GM23248 (cell line): ENCODE data around the gene ACSM2B. TPM values are rescaled to one million over a fixed set of nuclear protein-coding genes. Genes with fewer than 3 reads are reported as not detected.
"Not testable (repeated sequence)": the region's sequence is repeated elsewhere in the genome, so short reads cannot be mapped to it uniquely, and the experiment has no call there.

Experiments
- DNase-seq: peaks from one replicate; pipeline ENCODE4 v3.0.0-alpha.2; 2015
- H2AFZ ChIP-seq: fragments of 200-600 bp; sonication (generic); 2 replicates; pipeline ENCODE4 v1.6.1; 2016; ENCODE audit warnings: antibody characterized with exemption
- H3F3A ChIP-seq: fragments of 200-600 bp; sonication (generic); 2 replicates; pipeline ENCODE4 v1.6.1; 2016; ENCODE audit warnings: mild to moderate bottlenecking, antibody characterized with exemption, mixed run types; ENCODE audit not compliant: insufficient read depth
- H3K27ac ChIP-seq: fragments of 200-600 bp; sonication (generic); 2 replicates; pipeline ENCODE4 v1.5.1; 2016; ENCODE audit warnings: mild to moderate bottlenecking
- H3K27me3 ChIP-seq: fragments of 200-600 bp; sonication (generic); replicated peaks from 2 replicates; pipeline ENCODE4 v1.6.1; 2016; ENCODE audit warnings: mild to moderate bottlenecking; ENCODE audit not compliant: insufficient read depth
- H3K36me3 ChIP-seq: fragments of 200-600 bp; sonication (generic); 2 replicates; pipeline ENCODE4 v1.6.1; 2016; ENCODE audit warnings: low read depth, mild to moderate bottlenecking
- H3K4me1 ChIP-seq: fragments of 200-600 bp; sonication (generic); 2 replicates; pipeline ENCODE4 v1.6.1; 2016; ENCODE audit warnings: mild to moderate bottlenecking; ENCODE audit not compliant: insufficient read depth
- H3K4me2 ChIP-seq: fragments of 200-600 bp; sonication (generic); one replicate; pipeline ENCODE4 v1.6.1; 2016; ENCODE audit warnings: mild to moderate bottlenecking; ENCODE audit not compliant: unreplicated experiment
- H3K4me3 ChIP-seq: fragments of 200-600 bp; sonication (generic); 2 replicates; pipeline ENCODE4 v1.5.1; 2016; ENCODE audit warnings: mild to moderate bottlenecking
- H3K79me2 ChIP-seq: fragments of 200-600 bp; sonication (generic); 2 replicates; pipeline ENCODE4 v1.6.1; 2016; ENCODE audit warnings: mild to moderate bottlenecking; ENCODE audit not compliant: insufficient read depth
- H3K9ac ChIP-seq: fragments of 200-600 bp; sonication (generic); 2 replicates; pipeline ENCODE4 v1.6.1; 2016; ENCODE audit warnings: mild to moderate bottlenecking
- H3K9me2 ChIP-seq: fragments of 200-600 bp; sonication (generic); 2 replicates; pipeline ENCODE4 v1.6.1; 2016; ENCODE audit warnings: mixed run types, mild to moderate bottlenecking, moderate library complexity; ENCODE audit not compliant: insufficient read depth
- H3K9me3 ChIP-seq: fragments of 200-600 bp; sonication (generic); one replicate; pipeline ENCODE4 v1.6.1; 2017; ENCODE audit warnings: low read depth
- H4K20me1 ChIP-seq: fragments of 200-600 bp; sonication (generic); 2 replicates; pipeline ENCODE4 v1.6.0; 2016; ENCODE audit not compliant: insufficient read depth
- EZH2 ChIP-seq: fragments of 200-600 bp; sonication (generic); IDR thresholded peaks from 2 replicates; pipeline ENCODE4 v1.6.1; 2018; ENCODE audit warnings: antibody characterized with exemption, mild to moderate bottlenecking; ENCODE audit not compliant: insufficient read depth, poor library complexity, severe bottlenecking
- EZH2phosphoT487 ChIP-seq: fragments of 200-600 bp; sonication (generic); IDR thresholded peaks from 2 replicates; pipeline ENCODE4 v1.6.1; 2018; ENCODE audit warnings: antibody characterized with exemption, moderate library complexity, mild to moderate bottlenecking, low read depth; ENCODE audit not compliant: insufficient read depth
- WGBS, 2 experiments: methylation state at CpG; one replicate each; pipeline ENCODE4 v1.1.6; 2015 to 2017; ENCODE audit warnings: low lambda C conversion rate in 2 of 2, low coverage in 1 of 2; ENCODE audit errors: missing lambda C conversion rate in 2 of 2; 5-methylcytosine and 5-hydroxymethylcytosine counted together
- in situ Hi-C: fragments of 300-500 bp; cut with MboI; formaldehyde crosslinking; loops from 2 replicates; pipeline ENCODE4 v1.15.0; 2020
- polyA plus RNA-seq: library from polyadenylated mRNA; unstranded; fragments of >200 nt; fragmentation: Nextera tagmentation; extraction: Ambion mirVana; gene quantifications from 2 replicates; pipeline ENCODE4 v1.2.1, GENCODE V29; 2016
- total RNA-seq: library from RNA; depleted of rRNA; stranded (reverse); fragments of >200 nt; shearing (Covaris generic); gene quantifications from 2 replicates; pipeline ENCODE4 v1.2.3, GENCODE V29; 2014

Gene ACSM2B
- total and polyA plus RNA-seq, 2 experiments from 2014 or later = not detected

GRCh38 chr16:20546278-20546853, 29.8 kb downstream of the ACSM2B start:
- H3K27me3 ChIP-seq, H3F3A ChIP-seq, H3K9me2 ChIP-seq, in situ Hi-C loops, H2AFZ ChIP-seq, H3K27ac ChIP-seq, H3K4me2 ChIP-seq, H3K36me3 ChIP-seq, H3K79me2 ChIP-seq, H3K4me3 ChIP-seq, H4K20me1 ChIP-seq, H3K4me1 ChIP-seq, H3K9me3 ChIP-seq, H3K9ac ChIP-seq, DNase-seq: not testable (repeated sequence)
- 16 to 20% methylated on average over 5 of the region's 5 CpGs for WGBS, 2 experiments

GRCh38 chr16:20540603-20541316, 35.4 kb downstream of the ACSM2B start:
- H3K4me3 ChIP-seq, H3K27me3 ChIP-seq, H4K20me1 ChIP-seq, H3K9me2 ChIP-seq, H3K36me3 ChIP-seq, H3K9ac ChIP-seq, H3K4me2 ChIP-seq, H3K4me1 ChIP-seq, H3F3A ChIP-seq, H2AFZ ChIP-seq, H3K27ac ChIP-seq, H3K9me3 ChIP-seq, DNase-seq, in situ Hi-C loops, H3K79me2 ChIP-seq: not testable (repeated sequence)
- WGBS, 2 experiments = 17 to 20% methylated on average over 5 of the region's 5 CpGs

DNA sequence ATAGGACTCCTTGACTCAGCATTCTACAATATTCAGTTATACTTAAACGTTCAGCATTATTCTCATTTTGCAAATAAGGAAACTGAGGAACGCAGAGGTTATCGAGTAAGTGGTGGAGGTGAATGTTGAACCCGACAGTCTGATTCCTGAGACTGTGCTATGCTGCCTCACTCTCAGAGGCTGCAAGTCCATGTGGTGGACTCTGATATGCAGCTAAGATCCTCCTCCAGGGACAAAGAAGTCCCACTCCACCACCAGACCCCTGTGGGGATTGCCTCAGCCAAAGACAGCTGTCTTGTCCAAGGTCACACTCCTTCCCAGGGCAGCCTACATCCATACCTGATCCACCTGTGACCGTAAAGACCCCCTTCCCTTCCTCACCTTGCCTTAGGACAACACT, 37.5 kb downstream of the ACSM2B start:
- H3K4me2 ChIP-seq = no peak overlapping the region
- no peak overlapping the region for H3K9ac ChIP-seq
- 8% methylated on average over 5 of the region's 5 CpGs for WGBS, 2 experiments
- no peaks in the 10 kb centered on the region for H3K27me3 ChIP-seq
- no peak overlapping the region for H2AFZ ChIP-seq
- no peaks in the 10 kb centered on the region for H4K20me1 ChIP-seq
- H3K9me2 ChIP-seq = no peaks in the 10 kb centered on the region
- no peaks in the 10 kb centered on the region for H3K79me2 ChIP-seq
- no peaks in the 10 kb centered on the region for H3K36me3 ChIP-seq
- in situ Hi-C loops = no loop called here
- no peak for DNase-seq
- TF ChIP-seq EZH2 = no peak
- no peak for TF ChIP-seq EZH2phosphoT487
- H3K27ac ChIP-seq = no peak overlapping the region
- no peaks in the 10 kb centered on the region for H3K9me3 ChIP-seq
- H3K4me1 ChIP-seq = no peaks in the 10 kb centered on the region
- no peaks in the 10 kb centered on the region for H3F3A ChIP-seq
- no peak overlapping the region for H3K4me3 ChIP-seq

DNA sequence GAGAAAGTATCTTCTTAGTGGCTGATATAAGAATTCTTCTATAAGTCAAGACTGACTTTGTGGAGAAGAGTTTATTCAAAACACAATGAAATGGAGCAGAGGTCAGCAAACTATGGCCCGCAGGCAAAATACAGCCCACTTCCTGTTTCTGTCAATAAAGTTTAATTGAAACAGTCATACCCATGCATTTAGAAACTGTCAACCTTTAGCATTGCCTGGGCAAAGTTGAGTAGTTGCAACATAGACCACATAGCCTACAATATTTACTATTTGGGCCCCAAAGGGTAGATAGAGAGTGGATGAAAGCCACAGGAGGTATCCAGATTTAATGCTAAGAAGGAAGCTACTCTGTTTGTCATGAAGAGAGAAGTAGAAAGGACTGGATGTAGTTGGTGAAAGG, 38.0 kb downstream of the ACSM2B start:
- WGBS, 2 experiments = 0 to 2% methylated on average over 1 of the region's 1 CpG
- H3K9ac ChIP-seq = no peak overlapping the region
- no peak overlapping the region for H2AFZ ChIP-seq
- no peak overlapping the region for H3K4me2 ChIP-seq
- H3K27me3 ChIP-seq = no peaks in the 10 kb centered on the region
- no peak overlapping the region for H3K27ac ChIP-seq
- TF ChIP-seq EZH2 (no peak), EZH2phosphoT487 (no peak)
- in situ Hi-C loops = no loop called here
- no peaks in the 10 kb centered on the region for H3K79me2 ChIP-seq
- no peaks in the 10 kb centered on the region for H3K4me1 ChIP-seq
- no peaks in the 10 kb centered on the region for H3K9me2 ChIP-seq
- no peak for DNase-seq
- H3F3A ChIP-seq = no peaks in the 10 kb centered on the region
- H3K36me3 ChIP-seq = no peaks in the 10 kb centered on the region
- no peaks in the 10 kb centered on the region for H3K9me3 ChIP-seq
- H4K20me1 ChIP-seq = no peaks in the 10 kb centered on the region
- H3K4me3 ChIP-seq = no peak overlapping the region

- H3K4me3 ChIP-seq, H3K27me3 ChIP-seq, H3K36me3 ChIP-seq, H3K79me2 ChIP-seq, DNase-seq, H3K9ac ChIP-seq, H3K4me2 ChIP-seq, H3F3A ChIP-seq, H4K20me1 ChIP-seq, in situ Hi-C loops, H3K9me2 ChIP-seq, H3K27ac ChIP-seq, H2AFZ ChIP-seq, H3K4me1 ChIP-seq, H3K9me3 ChIP-seq: not testable (repeated sequence)
- WGBS, 2 experiments = 6% methylated on average over 1 of the region's 1 CpG; no CpG with 5 or more reads in 1 of the 2 experiments
These were observed 39.5 kb downstream of the ACSM2B start for GRCh38 chr16:20536669-20537068.

DNA sequence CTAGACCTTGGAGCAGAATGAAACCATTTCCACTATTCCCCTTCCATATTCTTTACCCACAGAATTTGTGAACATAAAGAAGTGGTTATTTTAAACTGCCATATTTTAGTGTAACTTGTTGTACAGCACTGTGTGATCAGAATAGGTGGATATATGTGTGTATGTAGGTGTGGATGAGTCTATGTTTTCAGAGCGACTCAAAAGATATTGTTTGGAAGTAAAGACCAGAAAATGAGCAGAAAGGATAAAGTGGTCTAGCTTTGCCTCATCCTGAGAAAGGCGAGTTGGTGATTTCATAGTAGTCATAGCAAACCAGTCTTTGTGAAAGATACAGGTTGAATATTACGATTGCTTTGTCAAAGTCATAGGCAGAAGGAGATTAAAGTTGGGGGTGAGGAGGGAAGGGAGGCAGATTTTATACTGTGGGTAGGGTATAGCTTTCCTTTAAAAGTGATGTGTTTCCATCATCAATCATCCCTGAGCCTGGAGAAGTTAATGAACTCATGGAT, 43.8 kb downstream of the ACSM2B start:
- H3K9me2 ChIP-seq, DNase-seq, H3K9me3 ChIP-seq, H3K4me1 ChIP-seq, H3K36me3 ChIP-seq, H3K4me2 ChIP-seq, H3K79me2 ChIP-seq, H3K9ac ChIP-seq, H4K20me1 ChIP-seq, H3K27me3 ChIP-seq, H2AFZ ChIP-seq, in situ Hi-C loops, H3F3A ChIP-seq, H3K27ac ChIP-seq, H3K4me3 ChIP-seq: not testable (repeated sequence)
- no CpG with 5 or more reads among the region's 3 CpGs for WGBS, 2 experiments

DNA sequence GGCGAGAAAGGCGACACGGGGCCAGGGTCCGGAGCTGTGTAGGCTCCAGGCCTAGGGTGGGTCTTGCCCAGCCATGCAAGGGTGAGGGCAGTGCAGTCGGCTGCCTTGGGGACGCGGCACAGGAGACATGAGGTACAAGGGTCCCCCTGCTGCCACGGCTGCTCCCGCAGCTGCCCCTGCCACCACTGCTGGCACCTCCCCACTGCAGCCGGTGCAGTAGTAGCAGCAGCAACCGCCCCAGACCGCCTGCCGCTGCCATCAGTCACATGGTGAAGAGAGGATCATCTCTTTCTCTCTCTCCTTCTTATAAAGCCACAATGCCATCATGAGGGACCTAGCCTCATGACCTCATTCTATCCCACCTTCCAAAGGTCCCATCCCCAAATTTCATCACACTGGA, 44.4 kb downstream of the ACSM2B start:
- H3K79me2 ChIP-seq, H3K27ac ChIP-seq, H3K9ac ChIP-seq, H2AFZ ChIP-seq, H3F3A ChIP-seq, H3K9me2 ChIP-seq, H3K4me1 ChIP-seq, DNase-seq, H3K4me3 ChIP-seq, H3K36me3 ChIP-seq, H3K4me2 ChIP-seq, in situ Hi-C loops, H3K27me3 ChIP-seq, H3K9me3 ChIP-seq, H4K20me1 ChIP-seq: not testable (repeated sequence)
- no CpG with 5 or more reads among the region's 13 CpGs for WGBS, 2 experiments
